T-helper 9 cell (primary cell): Measurements from ENCODE around the gene GBF1.
A peak's percentile ranks its signal among the peaks of the same experiment; 100 is the strongest.
"Not testable (repeated sequence)": the region's sequence is repeated elsewhere in the genome, so short reads cannot be mapped to it uniquely, and the experiment has no call there.

ENCODE experiments used
- DNase-seq: peaks from one replicate; pipeline ENCODE4 v3.0.0-alpha.2; 2020

GBF1 gene

GRCh38 chr10:102234888-102235597 lies 10.3 kb upstream of the GBF1 start:
- DNase-seq, result no peak

GRCh38 chr10:102235598-102235920 lies 9.8 kb upstream of the GBF1 start:
- DNase-seq, result no peak

DNA sequence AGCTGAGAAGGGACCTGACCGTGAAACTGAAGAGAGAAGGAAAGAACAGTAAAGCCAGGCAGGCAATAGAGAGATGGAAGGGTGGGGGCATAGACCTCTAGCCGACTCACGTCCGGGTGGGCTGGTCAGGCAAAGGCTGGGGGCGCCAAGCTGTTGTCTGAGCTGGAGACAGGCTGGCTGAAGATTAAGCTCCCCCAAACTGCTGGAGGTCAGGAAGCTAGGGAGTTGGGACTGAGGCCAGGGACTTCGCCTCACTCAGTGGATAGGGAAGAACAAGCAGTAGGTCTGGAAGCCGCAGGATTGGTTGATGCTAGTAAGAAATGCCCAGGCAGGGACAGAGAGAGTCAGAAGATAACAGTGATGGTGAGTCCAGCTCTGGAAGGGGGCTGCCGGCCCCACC lies 9.3 kb upstream of the GBF1 start:
- DNase-seq, result no peak

DNA sequence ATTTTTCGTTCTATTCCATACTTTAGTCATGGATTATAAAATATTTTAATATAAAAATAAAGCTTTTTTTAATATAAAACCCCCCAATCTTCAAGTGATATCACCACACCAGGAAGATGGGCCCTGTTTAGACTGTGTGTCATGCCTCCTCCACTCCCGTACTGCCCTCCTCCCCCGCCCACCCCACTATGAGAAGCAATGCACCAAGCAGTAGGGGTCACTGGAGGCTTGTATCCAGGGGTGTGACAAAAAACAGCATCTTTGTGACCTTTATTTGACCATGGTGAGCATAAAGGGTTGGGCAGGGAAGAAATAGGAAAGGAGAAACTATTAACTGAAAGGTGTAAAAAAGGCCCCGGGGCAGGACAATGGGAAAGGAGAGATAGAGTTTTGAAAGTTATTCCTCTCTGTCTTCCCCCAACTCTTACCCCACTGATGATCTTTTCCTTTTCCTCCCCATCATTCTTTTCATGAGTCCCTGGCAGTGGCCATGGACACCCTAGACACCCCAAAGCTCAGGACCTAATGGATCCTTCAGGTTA lies 7.5 kb upstream of the GBF1 start:
- DNase-seq, result no peak

DNA sequence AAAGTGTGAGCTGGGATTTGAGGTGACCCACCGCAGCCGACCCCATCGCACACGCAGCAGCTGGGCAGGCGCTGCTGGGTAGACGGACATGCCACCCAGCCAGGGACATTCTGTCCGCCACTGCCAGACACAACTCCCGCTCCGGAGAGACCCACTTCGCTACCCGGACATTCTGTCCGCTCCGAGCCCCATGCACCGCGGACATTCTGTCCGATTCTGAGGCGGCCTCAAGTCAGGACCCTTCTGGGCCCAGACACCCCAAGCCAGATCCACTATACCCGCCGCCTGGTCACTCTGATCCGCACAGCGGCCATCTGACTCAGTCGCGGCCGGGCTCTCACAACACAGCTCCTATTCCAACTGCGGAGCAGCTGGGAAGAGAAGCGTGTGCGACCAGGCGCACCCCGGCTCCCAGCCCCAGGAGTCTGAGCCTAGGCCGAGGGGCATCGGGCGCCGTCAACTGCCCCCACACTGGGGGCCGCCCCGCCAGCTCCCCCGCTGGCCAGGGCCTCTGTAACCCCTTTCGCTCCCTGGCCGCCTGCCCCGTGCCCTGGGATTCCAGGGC lies 4.8 kb upstream of the GBF1 start:
- no peak for DNase-seq

GRCh38 chr10:102241032-102241443 lies 4.3 kb upstream of the GBF1 start:
- no peak for DNase-seq

GRCh38 chr10:102241444-102242117 lies 3.8 kb upstream of the GBF1 start, which contains the start of gene PITX3:
Gene PITX3 (minus strand): TSS chr10:102241512. CDS start chr10:102232080, 9,432 bp downstream.
- peak; percentile 85 for DNase-seq

DNA sequence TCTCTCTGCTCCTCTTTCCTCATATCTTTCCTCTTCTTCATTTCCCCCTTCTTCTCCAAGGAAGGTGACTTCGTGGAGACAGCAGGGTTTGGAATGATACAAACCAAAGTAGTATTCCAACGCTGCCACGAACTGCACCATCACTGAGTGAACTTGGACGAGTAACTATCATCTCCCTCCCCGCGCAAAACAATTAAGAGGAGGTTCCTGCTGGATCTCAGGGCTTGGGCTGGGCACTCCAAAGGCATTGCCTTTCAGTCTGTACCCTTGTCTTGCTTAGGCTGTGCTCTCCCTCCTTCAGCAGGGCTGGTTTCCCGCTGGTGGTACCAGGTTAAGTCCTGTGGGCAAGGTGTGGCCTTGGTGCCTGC lies 3.2 kb upstream of the GBF1 start:
- DNase-seq, result no peak

DNA sequence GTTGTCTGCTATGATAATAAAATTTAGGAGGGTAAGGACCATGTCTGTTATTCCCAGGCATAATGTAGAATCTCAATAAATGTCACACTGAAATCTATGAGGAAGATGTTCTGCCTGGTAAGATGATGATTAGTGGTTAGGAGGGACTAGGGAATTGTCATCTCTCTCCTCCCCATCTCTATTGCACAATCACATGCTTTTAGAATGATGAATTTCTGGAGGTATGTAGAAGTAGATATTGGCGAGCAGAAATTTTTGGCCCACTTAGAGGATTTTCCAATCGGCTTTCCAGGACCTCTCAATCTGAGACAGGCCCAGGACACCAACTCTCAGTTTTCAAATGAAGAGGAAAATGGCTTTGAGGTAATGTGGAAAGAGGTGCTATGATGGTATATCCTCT lies 2.0 kb upstream of the GBF1 start:
- DNase-seq, result no peak

DNA sequence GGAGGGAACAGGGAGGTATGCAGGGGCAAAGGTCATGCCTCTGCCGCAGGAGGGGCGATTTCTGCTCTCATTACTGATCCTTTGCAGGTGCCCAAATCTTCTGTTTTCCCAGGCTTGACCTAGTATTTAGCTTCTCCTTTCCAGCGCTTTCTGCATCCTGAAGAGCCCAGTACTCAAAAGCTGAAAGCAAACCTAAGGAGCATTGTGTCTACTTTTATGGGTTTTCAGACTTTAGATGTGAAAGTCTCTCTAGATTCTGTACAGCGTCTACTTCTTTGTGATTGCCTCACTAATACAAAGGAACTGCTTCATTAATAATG lies 560 bp downstream of the GBF1 start:
- DNase-seq, result no peak

DNA sequence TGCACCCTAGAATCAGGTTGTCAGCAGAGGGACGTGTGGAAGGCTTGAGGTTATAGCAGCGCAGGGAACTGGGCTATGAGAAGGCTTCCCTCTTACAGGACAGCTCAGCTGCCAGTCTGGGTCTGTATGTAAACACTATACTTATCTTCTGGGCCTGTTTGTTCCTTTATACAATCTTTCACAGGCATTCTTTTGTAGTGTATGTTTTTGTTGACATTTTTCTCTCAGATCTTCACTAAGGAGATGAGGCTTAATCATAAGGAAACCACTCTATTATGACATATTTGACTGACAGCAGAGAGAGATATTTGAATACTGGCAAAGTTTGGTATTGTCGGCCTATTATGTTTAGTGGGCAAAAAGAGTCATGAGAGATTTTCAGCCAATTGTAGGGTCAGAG lies 929 bp downstream of the GBF1 start:
- no peak for DNase-seq

GRCh38 chr10:102247734-102248133 lies 2.4 kb downstream of the GBF1 start:
- DNase-seq, result no peak

DNA sequence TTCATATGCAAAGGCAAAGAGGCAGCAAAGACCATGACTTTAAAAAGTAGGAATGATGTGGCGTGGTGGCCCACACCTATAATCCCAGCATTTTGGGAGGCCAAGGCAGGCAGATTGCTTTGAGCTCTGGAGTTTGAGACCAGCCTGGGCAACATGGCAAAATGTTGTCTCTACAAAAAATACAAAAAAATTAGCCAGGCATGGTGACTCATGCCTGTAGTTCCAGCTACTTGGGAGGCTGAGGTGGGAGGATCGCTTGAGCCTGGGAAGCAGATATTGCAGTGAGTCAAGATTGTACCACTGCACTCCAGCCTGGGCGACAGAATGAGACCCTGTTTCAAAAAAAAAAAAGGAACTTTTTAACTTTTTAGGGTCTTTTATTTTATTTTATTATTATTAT lies 7.2 kb downstream of the GBF1 start:
- DNase-seq, result not testable (repeated sequence)

DNA sequence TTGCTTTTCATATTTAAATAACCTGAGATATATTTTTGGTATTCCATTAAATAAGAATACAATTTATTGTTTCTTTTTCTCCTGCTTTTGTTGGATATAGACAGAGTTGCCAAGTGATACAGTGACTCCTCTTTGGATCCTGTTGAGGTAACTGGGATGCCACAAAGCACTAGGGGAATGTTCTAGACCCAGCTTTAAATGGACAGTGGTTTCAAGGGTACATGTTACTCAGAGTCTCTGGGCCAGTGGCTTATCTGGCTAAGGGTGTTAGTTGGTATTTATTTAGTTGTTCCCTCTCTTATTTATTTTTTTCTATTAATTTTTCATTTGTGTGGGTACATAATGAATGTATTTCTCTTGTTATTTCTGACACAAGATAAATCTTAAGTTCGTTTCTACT lies 9.1 kb downstream of the GBF1 start:
- no peak for DNase-seq

GRCh38 chr10:102255404-102255803 lies 10.1 kb downstream of the GBF1 start:
- DNase-seq, result no peak

GRCh38 chr10:102261196-102261595 lies 15.9 kb downstream of the GBF1 start:
- DNase-seq, result no peak

- no peak for DNase-seq
Observed at GRCh38 chr10:102261842-102262241, 16.5 kb downstream of the GBF1 start.

DNA sequence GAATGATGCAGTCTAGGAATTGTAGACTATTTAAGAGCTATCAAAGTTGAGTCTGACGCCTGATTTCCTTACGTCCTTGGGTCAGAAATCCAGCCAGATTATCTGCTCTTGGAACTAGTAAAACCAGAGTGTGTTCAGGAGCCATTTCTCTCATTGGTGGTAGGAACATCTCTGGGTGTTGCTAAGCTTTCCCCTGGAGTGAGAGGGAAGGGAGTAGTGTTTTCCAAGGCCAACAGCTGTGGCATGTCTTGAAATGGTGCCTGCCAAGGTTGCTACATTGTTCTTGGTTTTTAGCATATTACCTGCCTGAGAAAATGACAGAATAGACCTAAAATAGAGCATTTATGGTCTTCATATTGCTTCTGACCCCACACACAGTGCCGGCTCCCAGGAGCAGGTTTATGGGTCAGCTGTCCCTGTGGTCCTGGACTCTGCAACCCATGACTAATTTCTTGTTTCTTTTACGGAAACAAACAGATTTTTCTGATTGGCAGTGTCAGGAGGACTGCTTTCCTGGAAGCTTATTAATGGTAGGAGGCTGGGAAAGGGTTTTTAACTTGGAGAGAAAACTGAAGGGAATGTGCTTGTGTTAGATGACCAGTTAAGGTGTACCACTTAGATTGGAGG lies 17.5 kb downstream of the GBF1 start:
- no peak for DNase-seq

DNA sequence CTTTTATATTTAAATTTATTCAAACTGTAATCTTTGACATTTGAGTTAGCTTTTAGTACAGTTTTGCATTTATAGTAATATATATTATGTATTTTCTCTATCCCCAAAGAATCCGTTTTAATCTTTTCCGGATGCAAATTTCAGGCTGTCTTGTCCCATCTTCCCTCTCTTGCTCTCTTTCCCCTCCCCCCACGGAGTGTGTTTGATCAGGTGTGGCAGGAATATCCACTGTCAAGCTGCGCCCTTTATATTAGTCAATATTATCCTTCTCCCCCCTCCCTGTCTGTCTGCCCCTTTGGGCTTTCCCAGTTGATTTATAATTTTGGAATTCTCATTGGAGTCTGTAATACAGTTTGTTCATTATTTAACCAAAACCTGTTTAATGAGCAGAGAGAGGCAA lies 19.0 kb downstream of the GBF1 start:
- DNase-seq, result no peak

GRCh38 chr10:102266670-102267069 lies 21.3 kb downstream of the GBF1 start:
- DNase-seq, result no peak

GRCh38 chr10:102267748-102268147 lies 22.4 kb downstream of the GBF1 start:
- DNase-seq, result no peak

- DNase-seq, result no peak
Observed at GRCh38 chr10:102268375-102268888, 23.1 kb downstream of the GBF1 start.

- DNase-seq, result no peak
Observed at GRCh38 chr10:102269017-102269416, 23.7 kb downstream of the GBF1 start.

GRCh38 chr10:102274062-102274461 lies 28.7 kb downstream of the GBF1 start:
- no peak for DNase-seq
